ENCODE measurements around the gene TREH. TPM values are rescaled to one million over a fixed set of nuclear protein-coding genes. Genes with fewer than 3 reads are reported as not detected.

Gene TREH
- polyA plus RNA-seq, 1 donor from 2014 or later: 0.12 TPM

- Histone ChIP-seq H2AFZ (ENCODE audit: low read depth, low read length) (no peak overlapping the region), H3K9me3 (ENCODE audit: low read length) (no peaks in the 10 kb centered on the region), H3K9ac (ENCODE audit: low read length) (no peak overlapping the region), H3K27ac (ENCODE audit: low read length) (no peak overlapping the region), H3K9me2 (ENCODE audit: insufficient read depth, low read length) (no peaks in the 10 kb centered on the region), H3F3A (ENCODE audit: insufficient read depth, low read length, poor library complexity, severe bottlenecking) (no peaks in the 10 kb centered on the region), H4K20me1 (ENCODE audit: insufficient read depth) (no peaks in the 10 kb centered on the region), H3K4me3 (ENCODE audit: low read length) (no peak overlapping the region), H3K27me3 (ENCODE audit: insufficient read depth, low read depth, low read length) (no peaks in the 10 kb centered on the region), H3K79me2 (replicated peaks; ENCODE audit: insufficient read depth, low read length) (no peaks in the 10 kb centered on the region), H3K36me3 (ENCODE audit: insufficient read depth, low read length) (peaks cover 7% of the 10 kb centered on the region), H3K4me2 (ENCODE audit: low read length) (no peak overlapping the region)
- TF ChIP-seq SMC3 (conservative IDR thresholded peaks at IDR 0.05; ENCODE audit: poor library complexity): no peak
- no peak for TF ChIP-seq TAF1 (IDR thresholded peaks at IDR 0.05; ENCODE audit: low read depth)
- no peak for TF ChIP-seq MXI1 (conservative IDR thresholded peaks at IDR 0.05; ENCODE audit: poor library complexity, severe bottlenecking)
- TF ChIP-seq CTCF (IDR thresholded peaks at IDR 0.05; ENCODE audit: poor library complexity, severe bottlenecking): no peak
- no peak for TF ChIP-seq EZH2 (IDR thresholded peaks at IDR 0.05; ENCODE audit: borderline replicate concordance, insufficient read depth, low read length, poor library complexity, severe bottlenecking)
- TF ChIP-seq EP300 (conservative IDR thresholded peaks at IDR 0.05; ENCODE audit: poor library complexity, severe bottlenecking): no peak
- TF ChIP-seq REST (IDR thresholded peaks at IDR 0.05; ENCODE audit: borderline replicate concordance): no peak
- TF ChIP-seq POLR2AphosphoS5 (IDR thresholded peaks at IDR 0.05): no peak
- no peak for TF ChIP-seq RAD21 (conservative IDR thresholded peaks at IDR 0.05)
Measured at GRCh38 chr11:118635642-118636041, 43.8 kb downstream of the TREH start.

GRCh38 chr11:118635237-118635591 is 44.2 kb downstream of the TREH start:
- no peak overlapping the region for H3K27ac ChIP-seq (ENCODE audit: low read length)
- no peak overlapping the region for H3K4me2 ChIP-seq (ENCODE audit: low read length)

More at GRCh38 chr11:118635237-118635591, 44.2 kb downstream of the TREH start:
- H3K9me2 ChIP-seq (ENCODE audit: insufficient read depth, low read length): no peaks in the 10 kb centered on the region
- peaks cover 7% of the 10 kb centered on the region for H3K36me3 ChIP-seq (ENCODE audit: insufficient read depth, low read length)
- TF ChIP-seq MXI1 (conservative IDR thresholded peaks at IDR 0.05; ENCODE audit: poor library complexity, severe bottlenecking) (no peak), RAD21 (conservative IDR thresholded peaks at IDR 0.05) (no peak), EZH2 (IDR thresholded peaks at IDR 0.05; ENCODE audit: borderline replicate concordance, insufficient read depth, low read length, poor library complexity, severe bottlenecking) (no peak), POLR2AphosphoS5 (IDR thresholded peaks at IDR 0.05) (no peak), EP300 (conservative IDR thresholded peaks at IDR 0.05; ENCODE audit: poor library complexity, severe bottlenecking) (no peak), REST (IDR thresholded peaks at IDR 0.05; ENCODE audit: borderline replicate concordance) (no peak), TAF1 (IDR thresholded peaks at IDR 0.05; ENCODE audit: low read depth) (no peak), SMC3 (conservative IDR thresholded peaks at IDR 0.05; ENCODE audit: poor library complexity) (no peak), CTCF (IDR thresholded peaks at IDR 0.05; ENCODE audit: poor library complexity, severe bottlenecking) (no peak)
- H3K9ac ChIP-seq (ENCODE audit: low read length): no peak overlapping the region
- no peaks in the 10 kb centered on the region for H3F3A ChIP-seq (ENCODE audit: insufficient read depth, low read length, poor library complexity, severe bottlenecking)
- H3K79me2 ChIP-seq (replicated peaks; ENCODE audit: insufficient read depth, low read length): no peaks in the 10 kb centered on the region
- H3K27me3 ChIP-seq (ENCODE audit: insufficient read depth, low read depth, low read length): no peaks in the 10 kb centered on the region
- no peaks in the 10 kb centered on the region for H4K20me1 ChIP-seq (ENCODE audit: insufficient read depth)
- H3K9me3 ChIP-seq (ENCODE audit: low read length): no peaks in the 10 kb centered on the region
- H2AFZ ChIP-seq (ENCODE audit: low read depth, low read length): no peak overlapping the region
- H3K4me3 ChIP-seq (ENCODE audit: low read length): peak overlapping the region; percentile 44
